ENCODE measurements around the gene SPOCD1.

Gene SPOCD1

DNA sequence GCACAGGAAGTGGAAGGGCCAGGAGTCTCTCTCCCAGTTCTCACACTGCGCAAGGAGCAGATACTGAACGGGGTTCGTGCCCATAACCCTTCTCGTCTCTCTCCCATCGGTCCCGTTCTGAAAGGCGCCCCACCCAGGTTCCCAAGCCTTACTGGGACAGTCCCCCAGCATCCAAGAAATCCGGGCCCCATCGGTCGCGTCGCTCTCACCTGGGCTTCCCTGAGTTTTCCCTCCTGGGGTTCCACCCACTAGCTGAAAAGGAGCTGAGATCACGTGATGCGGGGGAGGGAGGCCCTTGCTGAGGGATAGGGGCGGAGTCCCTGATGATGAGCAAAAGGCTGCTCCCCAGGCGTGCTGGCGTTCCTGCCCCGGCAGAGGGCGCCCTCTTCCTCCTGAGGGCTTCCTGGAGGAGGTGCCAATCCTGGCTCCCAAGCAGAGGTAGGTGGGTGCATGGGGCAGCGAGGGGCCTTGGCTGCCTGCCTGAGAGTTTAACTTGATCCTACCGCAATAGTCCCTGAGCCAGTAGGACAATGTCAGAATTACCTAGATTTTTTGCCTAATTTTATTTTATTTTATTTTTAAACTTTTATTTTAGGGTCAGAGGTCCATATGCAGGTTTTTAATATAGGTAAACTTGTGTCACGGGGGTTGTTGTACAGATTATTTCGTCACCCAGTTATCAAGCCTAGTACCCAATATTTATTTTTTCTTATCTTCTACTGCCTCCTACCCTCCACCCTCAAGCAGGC, at the start of gene SPOCD1:
Gene SPOCD1 (minus strand): TSS at position 271 of the 749 bp plus-strand sequence. CDS start 689 bp downstream, outside the sequence.
- in situ Hi-C loops (cut with MboI; ENCODE audit: low sequenced_read_pairs): no loop called here

- in situ Hi-C loops (cut with MboI; ENCODE audit: low sequenced_read_pairs): no loop called here
These were observed 46.2 kb upstream of the SPOCD1 start for GRCh38 chr1:31862071-31862470.

DNA sequence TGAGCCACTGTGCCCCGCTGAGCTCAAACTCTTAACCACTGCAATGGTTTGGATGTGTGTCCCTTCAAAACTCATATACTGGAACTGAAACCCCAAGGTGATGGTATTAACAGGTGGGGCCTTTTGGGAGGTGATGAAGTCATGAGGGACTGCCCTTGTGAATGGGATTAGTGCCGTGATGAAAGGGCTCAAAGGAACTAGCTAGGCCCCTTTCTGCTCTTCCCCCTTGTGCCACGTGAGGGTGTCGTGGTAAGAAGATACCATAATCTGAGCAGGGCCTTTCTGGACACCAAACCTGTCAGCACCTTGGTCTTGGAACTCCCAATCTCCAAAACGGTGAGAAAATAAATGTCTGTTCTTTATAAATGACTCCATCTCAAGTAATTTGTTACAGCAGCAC, 45.5 kb upstream of the SPOCD1 start:
- in situ Hi-C loops (cut with MboI; ENCODE audit: low sequenced_read_pairs): no loop called here

GRCh38 chr1:31860581-31860980, 44.8 kb upstream of the SPOCD1 start:
- in situ Hi-C loops (cut with MboI; ENCODE audit: low sequenced_read_pairs): no loop called here

DNA sequence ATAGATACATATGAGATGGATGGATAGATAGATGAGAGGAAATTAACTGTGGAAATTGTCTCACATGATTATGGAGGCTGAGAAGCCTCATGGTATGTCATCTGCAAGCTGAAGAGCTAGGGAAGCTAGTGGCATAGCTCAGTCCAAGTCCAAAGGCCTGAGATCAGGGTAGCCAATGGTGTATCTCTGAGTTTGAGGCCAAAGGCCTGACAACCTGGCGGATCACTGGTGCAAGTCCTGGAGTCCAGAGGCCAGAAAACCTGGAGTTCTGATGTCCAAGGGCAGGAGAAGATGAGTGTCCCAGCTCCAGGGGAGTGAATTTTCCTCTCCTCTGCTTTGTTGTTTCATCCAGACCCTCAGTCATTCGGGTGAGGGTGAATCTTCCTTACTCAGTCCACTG, 43.9 kb upstream of the SPOCD1 start:
- in situ Hi-C loops (cut with MboI; ENCODE audit: low sequenced_read_pairs): no loop called here

DNA sequence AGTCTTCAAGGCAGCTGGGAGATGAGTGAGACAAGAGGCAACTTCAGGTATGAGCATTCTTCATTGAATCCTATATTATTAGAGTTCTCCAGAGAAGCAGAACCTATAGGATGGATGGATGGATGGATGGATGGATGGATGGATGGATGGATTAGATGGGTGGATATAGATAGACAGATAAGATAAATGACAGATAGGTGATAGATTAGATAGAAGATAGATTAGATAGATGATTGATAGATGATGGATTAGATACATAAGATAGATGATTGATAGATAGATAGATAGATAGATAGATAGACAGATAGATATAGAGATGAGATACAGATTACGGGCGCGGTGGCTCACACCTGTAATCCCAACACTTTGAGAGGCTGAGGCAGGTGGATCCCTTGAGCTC, 43.2 kb upstream of the SPOCD1 start:
- in situ Hi-C loops (cut with MboI; ENCODE audit: low sequenced_read_pairs): no loop called here

DNA sequence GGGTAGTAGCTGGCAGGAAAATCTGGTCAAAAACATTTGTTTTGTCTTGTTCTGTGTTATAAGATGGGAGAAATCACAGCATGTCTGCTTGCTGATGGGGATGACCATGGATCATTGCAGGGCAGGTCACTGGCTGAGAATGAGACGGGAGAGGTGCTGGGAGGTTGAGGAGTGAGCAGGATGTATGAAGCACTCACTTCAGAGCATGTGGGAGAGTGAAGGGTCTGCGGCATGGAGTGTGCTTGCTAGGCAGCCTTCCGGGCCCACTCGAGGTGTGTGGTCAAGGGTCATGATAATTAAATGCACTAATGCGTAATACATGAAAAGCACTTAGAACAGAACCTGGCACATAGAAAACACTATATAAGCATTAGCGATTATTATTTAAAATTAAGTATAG, 42.0 kb upstream of the SPOCD1 start:
- in situ Hi-C loops (cut with MboI; ENCODE audit: low sequenced_read_pairs): no loop called here

GRCh38 chr1:31856140-31856539, 40.3 kb upstream of the SPOCD1 start:
- in situ Hi-C loops (cut with MboI; ENCODE audit: low sequenced_read_pairs): no loop called here

DNA sequence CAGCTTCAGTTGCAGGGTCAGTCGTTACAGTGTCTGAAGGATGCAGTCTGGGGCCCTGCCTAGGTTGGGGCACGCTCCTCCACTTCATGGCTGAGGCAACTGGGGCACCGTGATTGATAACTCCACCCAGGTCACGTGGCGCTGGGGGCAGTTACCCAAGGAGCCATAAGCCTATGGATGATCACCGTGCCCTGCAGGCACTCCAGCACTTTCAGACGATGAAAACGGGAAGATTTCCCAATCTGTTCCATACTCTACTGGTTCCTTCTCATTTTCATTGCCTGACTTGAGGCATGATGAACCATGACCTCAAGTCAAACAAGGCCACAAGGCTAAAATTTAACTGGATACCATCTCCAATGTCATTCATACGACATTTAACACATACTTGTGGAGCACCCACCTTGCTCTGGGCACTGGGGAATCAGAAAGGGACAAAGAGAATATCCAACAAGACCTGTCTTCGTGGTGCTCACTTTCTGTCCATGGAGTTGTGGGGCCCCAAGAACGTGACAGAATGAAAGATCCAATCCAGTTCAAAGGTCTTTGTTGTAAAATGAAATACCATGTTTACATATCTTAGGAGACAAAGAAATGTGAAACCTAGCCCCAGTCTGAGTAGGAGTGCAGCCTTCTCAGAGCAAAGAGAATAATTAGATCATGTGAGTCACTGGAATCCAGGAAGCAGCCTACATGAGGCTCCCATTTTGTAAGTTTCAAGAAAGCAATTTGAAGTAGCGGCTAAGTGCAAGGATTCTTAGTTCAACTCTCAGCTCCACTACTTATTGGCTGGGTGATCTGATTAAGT, 39.4 kb upstream of the SPOCD1 start:
- in situ Hi-C loops (cut with MboI; ENCODE audit: low sequenced_read_pairs): no loop called here

DNA sequence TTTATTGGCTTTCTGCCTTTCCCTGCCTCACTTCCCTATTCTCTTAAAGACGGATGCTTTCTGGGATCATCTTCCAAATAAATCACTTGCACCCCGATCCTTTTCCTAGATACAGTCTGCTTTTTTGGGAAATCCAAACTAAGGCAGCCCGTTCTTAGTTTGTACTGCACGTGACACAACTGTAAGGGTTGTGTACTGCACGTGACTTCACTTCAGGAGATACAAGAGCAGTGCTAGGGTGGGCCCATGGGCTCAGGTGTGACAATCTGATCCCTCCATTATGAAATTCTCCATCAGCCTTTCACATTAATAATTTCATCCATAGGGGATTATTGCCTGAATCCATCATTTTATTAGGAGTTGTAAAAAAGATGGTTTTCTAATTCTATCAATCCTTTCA, 33.8 kb upstream of the SPOCD1 start:
- in situ Hi-C loops (cut with MboI; ENCODE audit: low sequenced_read_pairs): no loop called here

- in situ Hi-C loops (cut with MboI; ENCODE audit: low sequenced_read_pairs): no loop called here
These were observed 32.6 kb upstream of the SPOCD1 start for GRCh38 chr1:31848381-31848897.

DNA sequence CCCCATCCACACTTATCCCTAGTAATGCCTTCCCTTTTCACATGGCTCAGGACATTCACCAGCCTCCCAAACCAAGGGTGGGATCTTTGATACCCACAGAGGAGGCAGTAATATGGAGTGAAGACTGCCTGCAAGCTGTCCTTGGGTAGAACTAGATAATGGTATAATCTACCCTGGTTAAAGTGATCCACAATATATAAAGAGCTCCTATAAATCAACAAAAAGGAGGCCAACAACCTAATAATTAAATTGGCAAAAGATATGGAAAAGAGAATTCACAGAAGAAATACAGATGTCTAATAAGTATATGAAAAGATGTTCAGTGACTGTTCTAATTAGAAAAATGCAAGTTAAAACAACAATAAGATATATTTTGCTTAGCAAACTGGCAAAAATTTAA, 30.7 kb upstream of the SPOCD1 start:
- in situ Hi-C loops (cut with MboI; ENCODE audit: low sequenced_read_pairs): no loop called here

DNA sequence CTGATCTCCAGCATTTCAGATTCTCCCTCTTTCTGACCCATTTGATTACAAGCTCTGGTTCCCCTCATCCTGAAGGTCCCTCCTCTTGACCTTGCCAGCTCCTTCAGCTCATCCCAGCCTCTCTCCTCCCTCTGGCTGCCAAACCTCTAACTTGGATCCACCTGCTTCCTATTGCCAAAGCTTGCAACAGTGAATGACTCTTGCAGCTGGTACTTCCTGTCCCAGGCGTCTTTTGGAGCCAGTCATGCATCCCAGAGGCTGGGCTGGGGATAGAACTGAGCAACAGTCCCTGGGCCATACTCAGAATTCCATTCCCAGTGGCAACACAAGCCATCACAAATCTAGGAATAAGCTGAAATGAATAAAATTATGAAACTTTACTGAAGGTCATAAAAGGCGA, 27.7 kb upstream of the SPOCD1 start:
- in situ Hi-C loops (cut with MboI; ENCODE audit: low sequenced_read_pairs): no loop called here

GRCh38 chr1:31839662-31840343, 24.0 kb upstream of the SPOCD1 start:
- in situ Hi-C loops (cut with MboI; ENCODE audit: low sequenced_read_pairs): no loop called here

DNA sequence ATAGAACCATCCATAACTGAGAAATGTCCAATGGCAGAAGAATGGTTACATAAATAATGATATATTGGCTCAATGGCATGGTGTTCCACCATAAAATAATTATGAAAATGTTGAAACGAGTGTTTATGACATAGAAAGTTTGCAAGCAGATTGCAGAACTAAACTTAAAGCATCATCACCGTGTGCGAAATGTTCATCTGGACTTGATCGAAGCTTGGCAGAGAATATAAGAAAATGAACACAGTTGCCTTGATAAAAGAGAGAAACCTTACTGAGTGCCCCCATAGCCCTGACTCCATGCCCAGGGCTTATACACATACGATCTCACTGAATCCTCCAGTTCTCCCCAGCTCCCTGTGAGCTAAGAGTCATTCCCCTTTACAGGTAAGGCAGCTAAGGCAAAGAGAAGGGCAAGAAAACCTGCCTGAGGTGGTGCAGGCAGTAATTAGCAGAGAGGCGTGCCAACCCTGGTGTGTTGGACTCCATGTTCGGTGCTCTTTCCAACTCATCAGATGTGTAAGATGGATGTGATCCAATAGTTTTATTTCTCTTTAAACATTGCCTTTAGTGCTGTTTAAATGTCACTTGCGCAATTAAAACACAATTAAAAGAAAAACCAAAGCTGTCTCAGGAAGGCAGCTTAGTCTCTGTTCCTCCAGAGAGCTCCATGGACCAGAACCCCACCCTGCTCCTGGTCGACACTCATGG, 21.8 kb upstream of the SPOCD1 start:
- in situ Hi-C loops (cut with MboI; ENCODE audit: low sequenced_read_pairs): no loop called here

DNA sequence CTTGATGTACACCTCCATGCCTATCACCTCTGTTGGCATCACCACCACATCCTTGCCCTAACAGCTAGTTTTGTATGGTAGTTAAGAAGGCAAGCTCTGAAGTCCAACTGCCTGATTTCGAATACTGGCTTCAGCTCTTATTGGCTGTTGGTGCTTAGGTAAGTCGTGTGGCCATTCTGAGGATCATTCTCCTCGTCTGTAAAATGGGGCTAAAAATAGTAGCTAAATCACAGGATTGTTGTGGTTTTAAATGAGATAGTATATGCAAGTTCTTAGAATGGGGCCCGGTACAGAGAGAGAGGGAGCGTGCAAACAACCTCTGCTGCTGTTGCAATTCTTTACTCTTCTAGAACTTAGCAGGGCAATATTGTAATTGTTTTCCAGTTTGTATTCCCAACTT, 20.8 kb upstream of the SPOCD1 start:
- in situ Hi-C loops (cut with MboI; ENCODE audit: low sequenced_read_pairs): no loop called here

- in situ Hi-C loops (cut with MboI; ENCODE audit: low sequenced_read_pairs): no loop called here
These were observed 19.6 kb upstream of the SPOCD1 start for GRCh38 chr1:31835415-31835814.

DNA sequence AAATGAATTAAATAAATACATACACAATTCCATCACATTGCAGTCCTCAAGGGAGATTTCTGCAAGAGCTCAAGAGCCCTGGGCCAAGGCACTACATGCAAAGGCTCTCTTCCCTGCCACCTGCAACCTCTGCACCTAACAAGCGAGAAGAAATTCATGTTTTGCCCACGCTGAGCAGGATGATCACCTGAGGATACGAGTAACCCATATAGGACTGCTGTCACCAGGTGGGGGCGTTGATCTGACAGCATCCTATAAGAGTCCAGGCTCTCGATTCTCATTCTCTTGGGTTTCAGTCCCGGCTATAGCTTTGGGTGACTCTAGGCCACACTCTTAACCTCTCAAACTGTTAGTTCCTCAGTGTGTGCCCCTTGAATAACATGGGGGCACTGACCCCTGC, 18.7 kb upstream of the SPOCD1 start:
- in situ Hi-C loops (cut with MboI; ENCODE audit: low sequenced_read_pairs): no loop called here

GRCh38 chr1:31831397-31832378, 15.9 kb upstream of the SPOCD1 start:
- in situ Hi-C loops (cut with MboI; ENCODE audit: low sequenced_read_pairs): no loop called here

- in situ Hi-C loops (cut with MboI; ENCODE audit: low sequenced_read_pairs): no loop called here
These were observed 14.7 kb upstream of the SPOCD1 start for GRCh38 chr1:31830511-31830910.

Data from HL-60/S4 treated with retinoic acid at 250 ng/mL for 4 days and 3 days (cell line).